ENCODE data around the gene MAGT1.

The MAGT1 gene

GRCh38 chrX:77917294-77917933 is 22.2 kb upstream of the MAGT1 start:
- WGBS (ENCODE audit: extremely low coverage, insufficient coverage, insufficient read length): no CpG with 5 or more reads among the region's 2 CpGs
- Histone ChIP-seq H2AK5ac (ENCODE audit: low read length) (no peak overlapping the region), H3K36me3 (ENCODE audit: control insufficient read depth in 1 of 2, insufficient read depth in 2 of 2, low read length in 2 of 2) (no peaks in the 10 kb centered on the region), H3K79me1 (ENCODE audit: low read length) (no peaks in the 10 kb centered on the region), H2BK120ac (ENCODE audit: insufficient read depth, low read length, poor library complexity) (no peak overlapping the region), H3K18ac (ENCODE audit: low read length) (no peak overlapping the region), H2AFZ (ENCODE audit: insufficient read depth, low read length, poor library complexity) (no peak overlapping the region), H4K12ac (ENCODE audit: low read depth, low read length) (no peak overlapping the region), H3K27me3 (ENCODE audit: insufficient read depth, low read length) (no peaks in the 10 kb centered on the region), H2BK5ac (ENCODE audit: low read depth, low read length, poor library complexity) (no peak overlapping the region), H4K8ac (ENCODE audit: low read depth, low read length) (no peak overlapping the region), H3K4me3 (ENCODE audit: low read depth, low read length) (no peak overlapping the region), H3K27ac (ENCODE audit: low read depth, low read length) (no peak overlapping the region), H3K79me2 (ENCODE audit: control insufficient read depth, insufficient read depth, low read length, poor library complexity) (no peaks in the 10 kb centered on the region), H3K4me2 (ENCODE audit: low read length) (no peak overlapping the region), H2BK12ac (ENCODE audit: low read length) (no peak overlapping the region), H3K9me3 (ENCODE audit: insufficient read depth, low read depth, low read length) (no peaks in the 10 kb centered on the region), H3K23ac (ENCODE audit: low read length) (no peak overlapping the region), H3K4ac (ENCODE audit: low read depth, low read length) (no peak overlapping the region), H3K14ac (ENCODE audit: low read length) (no peak overlapping the region), H3K9ac (ENCODE audit: low read length) (no peak overlapping the region), H4K91ac (ENCODE audit: low read depth, low read length) (no peak overlapping the region), H3K4me1 (ENCODE audit: control insufficient read depth in 1 of 2, insufficient read depth in 2 of 2, low read length in 2 of 2) (no peaks in the 10 kb centered on the region)
- DNase-seq: no peak

GRCh38 chrX:77910108-77910840 is 15.0 kb upstream of the MAGT1 start, which contains the start of gene ATP7A:
Gene ATP7A (plus strand): TSS chrX:77910693. CDS start chrX:77971642, 60,949 bp downstream.
- Histone ChIP-seq H4K8ac (ENCODE audit: low read depth, low read length) (no peak within 1 kb of the TSS), H3K4me3 (ENCODE audit: low read depth, low read length) (peak within 1 kb of the TSS; percentile 77), H2AFZ (ENCODE audit: insufficient read depth, low read length, poor library complexity) (peak within 1 kb of the TSS; percentile 67), H3K79me2 (ENCODE audit: control insufficient read depth, insufficient read depth, low read length, poor library complexity) (no peaks in the 10 kb centered on the region), H3K4ac (ENCODE audit: low read depth, low read length) (no peak within 1 kb of the TSS), H2BK120ac (ENCODE audit: insufficient read depth, low read length, poor library complexity) (no peak within 1 kb of the TSS), H3K9ac (ENCODE audit: low read length) (peak within 1 kb of the TSS; percentile 90), H3K4me2 (ENCODE audit: low read length) (peak within 1 kb of the TSS; percentile 69), H3K27ac (ENCODE audit: low read depth, low read length) (peak within 1 kb of the TSS; percentile 46), H2BK12ac (ENCODE audit: low read length) (no peak within 1 kb of the TSS), H4K12ac (ENCODE audit: low read depth, low read length) (peak within 1 kb of the TSS; percentile 80), H3K23ac (ENCODE audit: low read length) (no peak within 1 kb of the TSS), H2BK5ac (ENCODE audit: low read depth, low read length, poor library complexity) (no peak within 1 kb of the TSS), H2AK5ac (ENCODE audit: low read length) (no peak within 1 kb of the TSS), H3K79me1 (ENCODE audit: low read length) (no peaks in the 10 kb centered on the region), H3K18ac (ENCODE audit: low read length) (no peak within 1 kb of the TSS), H3K4me1 (ENCODE audit: control insufficient read depth in 1 of 2, insufficient read depth in 2 of 2, low read length in 2 of 2) (no peaks in the 10 kb centered on the region), H3K36me3 (ENCODE audit: control insufficient read depth in 1 of 2, insufficient read depth in 2 of 2, low read length in 2 of 2) (no peaks in the 10 kb centered on the region), H4K91ac (ENCODE audit: low read depth, low read length) (no peak within 1 kb of the TSS), H3K9me3 (ENCODE audit: insufficient read depth, low read depth, low read length) (no peaks in the 10 kb centered on the region), H3K14ac (ENCODE audit: low read length) (no peak within 1 kb of the TSS), H3K27me3 (ENCODE audit: insufficient read depth, low read length) (no peaks in the 10 kb centered on the region)
- WGBS (ENCODE audit: extremely low coverage, insufficient coverage, insufficient read length): no CpG with 5 or more reads among the region's 36 CpGs
- peak; percentile 74 to 76 for DNase-seq

GRCh38 chrX:77901506-77901905 is 6.3 kb upstream of the MAGT1 start:
- DNase-seq: no peak

GRCh38 chrX:77900688-77901087 is 5.5 kb upstream of the MAGT1 start:
- Histone ChIP-seq H4K8ac (ENCODE audit: low read depth, low read length) (no peak overlapping the region), H2AFZ (ENCODE audit: insufficient read depth, low read length, poor library complexity) (no peak overlapping the region), H3K79me2 (ENCODE audit: control insufficient read depth, insufficient read depth, low read length, poor library complexity) (no peaks in the 10 kb centered on the region), H3K36me3 (ENCODE audit: control insufficient read depth in 1 of 2, insufficient read depth in 2 of 2, low read length in 2 of 2) (peaks cover 0 to 4% of the 10 kb centered on the region in 2 experiments), H3K4me3 (ENCODE audit: low read depth, low read length) (no peak overlapping the region), H4K91ac (ENCODE audit: low read depth, low read length) (no peak overlapping the region), H3K27ac (ENCODE audit: low read depth, low read length) (no peak overlapping the region), H2BK120ac (ENCODE audit: insufficient read depth, low read length, poor library complexity) (no peak overlapping the region), H4K12ac (ENCODE audit: low read depth, low read length) (no peak overlapping the region), H3K27me3 (ENCODE audit: insufficient read depth, low read length) (no peaks in the 10 kb centered on the region), H3K9me3 (ENCODE audit: insufficient read depth, low read depth, low read length) (no peaks in the 10 kb centered on the region), H3K9ac (ENCODE audit: low read length) (no peak overlapping the region), H2BK5ac (ENCODE audit: low read depth, low read length, poor library complexity) (no peak overlapping the region), H3K14ac (ENCODE audit: low read length) (no peak overlapping the region), H2AK5ac (ENCODE audit: low read length) (no peak overlapping the region), H3K4ac (ENCODE audit: low read depth, low read length) (no peak overlapping the region), H3K4me1 (ENCODE audit: control insufficient read depth in 1 of 2, insufficient read depth in 2 of 2, low read length in 2 of 2) (no peaks in the 10 kb centered on the region), H3K79me1 (ENCODE audit: low read length) (no peaks in the 10 kb centered on the region), H3K4me2 (ENCODE audit: low read length) (no peak overlapping the region), H3K23ac (ENCODE audit: low read length) (no peak overlapping the region), H2BK12ac (ENCODE audit: low read length) (no peak overlapping the region), H3K18ac (ENCODE audit: low read length) (no peak overlapping the region)
- WGBS (ENCODE audit: extremely low coverage, insufficient coverage, insufficient read length): no CpG with 5 or more reads among the region's 1 CpG
- peak in 1 of 2 donors; percentile 16 for DNase-seq

More at GRCh38 chrX:77901506-77901905, 6.3 kb upstream of the MAGT1 start:
- Histone ChIP-seq H3K9me3 (ENCODE audit: insufficient read depth, low read depth, low read length) (no peaks in the 10 kb centered on the region), H3K4me3 (ENCODE audit: low read depth, low read length) (no peak overlapping the region), H2AFZ (ENCODE audit: insufficient read depth, low read length, poor library complexity) (no peak overlapping the region), H2BK120ac (ENCODE audit: insufficient read depth, low read length, poor library complexity) (no peak overlapping the region), H2AK5ac (ENCODE audit: low read length) (no peak overlapping the region), H2BK5ac (ENCODE audit: low read depth, low read length, poor library complexity) (no peak overlapping the region), H3K4me2 (ENCODE audit: low read length) (no peak overlapping the region), H3K4ac (ENCODE audit: low read depth, low read length) (no peak overlapping the region), H3K9ac (ENCODE audit: low read length) (no peak overlapping the region), H3K4me1 (ENCODE audit: control insufficient read depth in 1 of 2, insufficient read depth in 2 of 2, low read length in 2 of 2) (no peaks in the 10 kb centered on the region), H3K27me3 (ENCODE audit: insufficient read depth, low read length) (no peaks in the 10 kb centered on the region), H4K8ac (ENCODE audit: low read depth, low read length) (no peak overlapping the region), H3K79me2 (ENCODE audit: control insufficient read depth, insufficient read depth, low read length, poor library complexity) (no peaks in the 10 kb centered on the region), H3K18ac (ENCODE audit: low read length) (no peak overlapping the region), H4K12ac (ENCODE audit: low read depth, low read length) (no peak overlapping the region), H3K23ac (ENCODE audit: low read length) (no peak overlapping the region), H2BK12ac (ENCODE audit: low read length) (no peak overlapping the region), H4K91ac (ENCODE audit: low read depth, low read length) (no peak overlapping the region), H3K79me1 (ENCODE audit: low read length) (no peaks in the 10 kb centered on the region), H3K27ac (ENCODE audit: low read depth, low read length) (no peak overlapping the region), H3K36me3 (ENCODE audit: control insufficient read depth in 1 of 2, insufficient read depth in 2 of 2, low read length in 2 of 2) (peaks cover 0 to 4% of the 10 kb centered on the region in 2 experiments), H3K14ac (ENCODE audit: low read length) (no peak overlapping the region)
- no CpG with 5 or more reads among the region's 5 CpGs for WGBS (ENCODE audit: extremely low coverage, insufficient coverage, insufficient read length)
